LNCaP clone FGC (cell line): ENCODE data around the gene STK32A.
A peak's percentile ranks its signal among the peaks of the same experiment; 100 is the strongest.

Source experiments
- DNase-seq: peaks from one replicate; pipeline ENCODE4 v3.0.0-alpha.2; 2011; ENCODE audit warnings: low read depth
- H3K4me3 ChIP-seq: 2 replicates; pipeline ENCODE4 v1.5.1; 2011; ENCODE audit warnings: mild to moderate bottlenecking, low read depth, low read length, control low read depth
- CTCF ChIP-seq: IDR thresholded peaks from 2 replicates; pipeline ENCODE4 v1.5.1; 2012; ENCODE audit warnings: mild to moderate bottlenecking; ENCODE audit not compliant: control insufficient read depth, insufficient read depth; ENCODE audit errors: extremely low read depth

Gene STK32A

GRCh38 chr5:147397616-147398015 is 162.8 kb downstream of the STK32A start:
- DNase-seq, result no peak
- TF ChIP-seq CTCF, result 0 out of 2 replicates have a peak, but pooled peaks have one; percentile 21
- H3K4me3 ChIP-seq, result no peak overlapping the region

- TF ChIP-seq CTCF, result no peak
- no peak overlapping the region for H3K4me3 ChIP-seq
- no peak for DNase-seq
Measured at GRCh38 chr5:147398860-147399259, 164.0 kb downstream of the STK32A start.

- no peak overlapping the region for H3K4me3 ChIP-seq
- no peak for DNase-seq
- TF ChIP-seq CTCF, result no peak
Measured at GRCh38 chr5:147400126-147400809, 165.4 kb downstream of the STK32A start.

GRCh38 chr5:147400881-147401280 is 166.1 kb downstream of the STK32A start:
- no peak overlapping the region for H3K4me3 ChIP-seq
- no peak for TF ChIP-seq CTCF

GRCh38 chr5:147403651-147404640 is 169.1 kb downstream of the STK32A start:
- TF ChIP-seq CTCF, result no peak
- DNase-seq, result no peak

More at GRCh38 chr5:147400881-147401280, 166.1 kb downstream of the STK32A start:
- no peak for DNase-seq

GRCh38 chr5:147404706-147405105 is 169.9 kb downstream of the STK32A start:
- no peak for DNase-seq
- no peak for TF ChIP-seq CTCF
- no peak overlapping the region for H3K4me3 ChIP-seq

More at GRCh38 chr5:147403651-147404640, 169.1 kb downstream of the STK32A start:
- H3K4me3 ChIP-seq, result no peak overlapping the region
